Activated CD4-positive, alpha-beta T cell treated with anti-CD3 and anti-CD28 coated beads, Interleukin-2, amount 10 ng/mL, durations not matched to agents 7 days and 5 days (primary cell): ENCODE results near the gene BIRC3. TPM values are rescaled to one million over a fixed set of nuclear protein-coding genes. Genes with fewer than 3 reads are reported as not detected.
A peak's percentile ranks its signal among the peaks of the same experiment; 100 is the strongest.

Experiments used
- CTCF ChIA-PET: fragments of 350-600 bp; sonication (Branson Sonifier 250); formaldehyde crosslinking; loops from one replicate; lab custom pipeline; 2021; ENCODE audit warnings: antibody characterized with exemption; lab: Charles Lee
- POLR2A ChIA-PET: fragments of 350-600 bp; sonication (Branson Sonifier 250); formaldehyde crosslinking; loops from one replicate; lab custom pipeline; 2021; ENCODE audit warnings: antibody characterized with exemption; lab: Charles Lee
- DNase-seq: peaks from one replicate; pipeline ENCODE4 v3.0.0-alpha.2; 2020
- H3K27ac Mint-ChIP-seq: one replicate; pipeline ENCODE4 v1.8.0; 2021; ENCODE audit warnings: mild to moderate bottlenecking, moderate library complexity, mixed read lengths
- H3K27me3 Mint-ChIP-seq: one replicate; pipeline ENCODE4 v1.8.0; 2021; ENCODE audit warnings: mixed read lengths
- H3K36me3 Mint-ChIP-seq: one replicate; pipeline ENCODE4 v1.8.0; 2021; ENCODE audit warnings: low read depth, mixed read lengths
- H3K4me1 Mint-ChIP-seq: one replicate; pipeline ENCODE4 v1.8.0; 2021; ENCODE audit warnings: mixed read lengths
- H3K4me3 Mint-ChIP-seq: one replicate; pipeline ENCODE4 v1.8.0; 2021; ENCODE audit warnings: mild to moderate bottlenecking, moderate library complexity, mixed read lengths
- H3K9me3 Mint-ChIP-seq: one replicate; pipeline ENCODE4 v1.8.0; 2021; ENCODE audit warnings: mixed read lengths
- total RNA-seq, 2 experiments: library from RNA; stranded (reverse); gene quantifications; one replicate each; pipeline ENCODE4 v1.2.3, GENCODE V29; 2021

The BIRC3 gene
- total RNA-seq: 10 to 100 TPM; 33.1 to 39.6 TPM

DNA sequence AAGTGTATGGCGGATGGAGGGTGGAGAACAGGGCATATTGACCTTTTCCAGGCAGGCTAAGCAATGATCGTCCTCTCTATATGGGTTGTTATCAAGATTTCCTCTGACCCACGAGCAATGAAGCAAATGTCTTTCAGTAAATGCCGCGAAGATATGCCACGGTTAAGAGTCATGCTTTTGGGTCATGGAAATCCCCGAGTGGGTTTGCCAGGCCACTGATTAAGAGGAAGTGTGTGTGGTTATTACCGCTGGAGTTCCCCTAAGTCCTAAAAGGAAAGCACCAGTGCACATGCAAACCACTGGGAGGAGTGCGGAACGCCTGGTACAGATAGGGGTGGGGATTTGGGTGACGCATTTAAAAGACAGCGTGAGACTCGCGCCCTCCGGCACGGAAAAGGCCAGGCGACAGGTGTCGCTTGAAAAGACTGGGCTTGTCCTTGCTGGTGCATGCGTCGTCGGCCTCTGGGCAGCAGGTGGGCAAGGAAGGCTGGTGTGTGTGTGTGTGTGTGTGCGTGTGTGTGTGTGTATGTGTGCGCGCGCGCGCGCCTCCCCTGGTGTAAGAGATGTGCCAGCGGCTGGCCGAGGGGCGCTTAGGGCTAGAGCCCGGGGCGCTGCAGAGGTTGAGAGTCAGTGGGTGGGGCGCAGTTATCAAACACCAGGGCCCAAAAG lies at the start of gene BIRC3:
Gene BIRC3 (plus strand): TSS at position 386 of the 669 bp plus-strand sequence. CDS start 7,026 bp downstream, outside the sequence.
- CTCF ChIA-PET: interaction anchor here (2.3 to 3.4 kb wide), 2 partner anchors 25 to 26 kb away, joined by 14 to 16 read pairs; no protein-coding TSS in a partner anchor
- no peaks in the 10 kb centered on the region for H3K9me3 Mint-ChIP-seq
- H3K27ac Mint-ChIP-seq: peak within 1 kb of the TSS; percentile 98
- H3K36me3 Mint-ChIP-seq: peaks cover 34% of the 10 kb centered on the region
- POLR2A ChIA-PET: no interaction called here
- H3K27me3 Mint-ChIP-seq: no peaks in the 10 kb centered on the region
- H3K4me1 Mint-ChIP-seq: peaks cover 80% of the 10 kb centered on the region
- H3K4me3 Mint-ChIP-seq: peak within 1 kb of the TSS; percentile 91
- DNase-seq: peak; percentile 94

DNA sequence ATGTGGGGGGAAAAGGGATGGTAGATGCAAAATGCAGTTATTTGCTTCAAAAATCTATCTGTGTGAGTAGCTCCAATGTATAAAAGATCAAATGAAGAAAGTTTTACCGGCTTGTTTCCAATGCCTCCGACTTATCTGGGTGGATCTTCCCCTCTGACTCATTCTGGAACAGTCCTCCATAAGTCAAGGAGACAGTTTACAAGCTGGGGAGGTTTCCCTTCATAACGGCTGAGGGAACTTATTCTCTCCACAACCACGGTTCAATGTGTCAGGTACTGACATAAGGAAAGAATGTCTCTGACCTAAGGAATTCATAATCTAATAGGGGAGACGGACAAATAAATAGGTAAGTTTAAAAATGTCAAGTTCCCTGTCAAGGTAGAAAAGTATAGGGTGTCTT lies 49.7 kb upstream of the BIRC3 start:
- Mint-ChIP-seq H3K4me3 (no peak overlapping the region), H3K27ac (no peak overlapping the region), H3K27me3 (peaks cover 31% of the 10 kb centered on the region), H3K9me3 (no peaks in the 10 kb centered on the region), H3K4me1 (peaks cover 30% of the 10 kb centered on the region), H3K36me3 (no peaks in the 10 kb centered on the region)
- POLR2A ChIA-PET: no interaction called here
- CTCF ChIA-PET: interaction anchor here (1.3 to 2.1 kb wide), 3 partner anchors 11 to 123 kb away, joined by 3 to 6 read pairs (median 4); no protein-coding TSS in a partner anchor
- DNase-seq: no peak

DNA sequence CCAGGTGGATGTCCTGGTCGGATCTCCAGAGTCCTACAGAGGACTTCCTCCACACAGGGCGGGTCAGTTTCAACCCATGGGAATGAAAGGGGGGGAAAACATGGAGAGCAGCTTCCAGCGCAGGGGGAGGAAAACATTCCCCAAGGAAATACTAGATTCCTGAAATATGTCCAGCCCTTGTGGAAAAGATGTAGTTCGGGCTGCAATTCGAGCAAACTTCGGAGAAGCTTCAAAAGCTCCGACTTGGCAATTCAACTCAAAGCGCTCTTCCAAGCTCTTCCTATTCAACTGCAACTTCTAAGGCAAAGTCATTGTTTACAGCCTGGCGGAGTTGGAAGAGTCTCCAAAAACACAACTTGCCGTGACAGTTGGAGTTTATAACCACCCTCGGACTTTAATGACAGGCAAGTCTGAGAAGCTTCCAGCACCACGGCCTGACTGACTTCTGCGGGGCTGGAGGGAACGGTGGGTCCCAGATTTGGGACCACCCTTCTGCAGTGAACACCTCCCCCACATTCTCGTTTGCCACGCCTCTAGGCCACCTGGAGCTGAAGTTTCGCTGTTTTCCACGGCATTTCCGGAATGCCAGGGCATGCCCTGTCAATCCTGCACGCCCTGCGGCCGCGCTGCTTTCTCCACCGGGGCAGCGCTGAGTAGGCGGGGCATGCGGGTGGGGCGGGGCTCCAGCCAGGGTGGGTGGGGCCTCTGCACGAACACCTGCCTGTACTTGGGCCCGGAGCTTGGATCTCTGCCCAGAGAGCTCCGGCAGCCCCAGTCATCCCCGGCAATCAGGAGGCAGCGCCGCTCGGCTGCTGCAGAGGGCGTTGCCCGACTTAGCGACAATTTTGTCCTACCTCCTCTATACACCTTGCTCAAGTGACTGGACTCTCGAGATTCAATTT lies 49.0 kb upstream of the BIRC3 start:
- Mint-ChIP-seq H3K9me3 (no peaks in the 10 kb centered on the region), H3K4me1 (peaks cover 31% of the 10 kb centered on the region), H3K4me3 (peak overlapping the region; percentile 57), H3K27me3 (peaks cover 32% of the 10 kb centered on the region), H3K36me3 (no peaks in the 10 kb centered on the region), H3K27ac (no peak overlapping the region)
- CTCF ChIA-PET: interaction anchor here (0.8 to 2.1 kb wide), 5 partner anchors 11 to 122 kb away, joined by 3 to 6 read pairs (median 5); no protein-coding TSS in a partner anchor
- DNase-seq: peak; percentile 74
- POLR2A ChIA-PET: interaction anchor here (0.7 kb wide), 1 partner anchor 673 kb away, joined by 3 read pairs; no protein-coding TSS in a partner anchor

DNA sequence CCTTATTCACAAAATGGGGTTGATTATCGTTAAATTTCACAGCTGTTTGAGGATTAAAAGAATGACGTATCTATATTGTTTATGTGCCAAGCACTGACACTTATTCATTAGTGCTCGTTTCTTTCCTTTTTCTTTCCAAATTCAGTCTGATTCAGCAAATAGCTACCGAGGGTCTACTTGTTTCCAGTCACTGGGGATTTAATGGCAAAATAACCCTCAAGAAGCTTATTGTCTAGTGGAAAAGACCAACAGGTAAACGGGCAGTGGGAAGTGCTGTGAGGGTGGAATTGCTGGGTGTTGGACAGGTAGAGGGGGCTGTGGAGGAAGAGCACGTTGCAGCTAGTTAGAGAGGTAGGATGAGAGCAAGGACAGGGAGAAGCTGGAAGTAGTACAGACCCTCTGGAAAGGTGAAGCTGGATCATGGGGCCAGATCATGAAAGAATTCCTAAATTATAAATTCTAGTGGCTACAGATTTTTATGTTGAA lies 48.3 kb upstream of the BIRC3 start:
- Mint-ChIP-seq H3K4me3 (peak overlapping the region; percentile 57), H3K27me3 (peaks cover 32% of the 10 kb centered on the region), H3K9me3 (no peaks in the 10 kb centered on the region), H3K36me3 (no peaks in the 10 kb centered on the region), H3K4me1 (peaks cover 31% of the 10 kb centered on the region), H3K27ac (no peak overlapping the region)
- POLR2A ChIA-PET: interaction anchor here (0.7 kb wide), 1 partner anchor 673 kb away, joined by 3 read pairs; no protein-coding TSS in a partner anchor
- CTCF ChIA-PET: interaction anchor here (0.6 to 2.1 kb wide), 5 partner anchors 9 to 121 kb away, joined by 4 to 6 read pairs (median 5); no protein-coding TSS in a partner anchor
- DNase-seq: no peak

DNA sequence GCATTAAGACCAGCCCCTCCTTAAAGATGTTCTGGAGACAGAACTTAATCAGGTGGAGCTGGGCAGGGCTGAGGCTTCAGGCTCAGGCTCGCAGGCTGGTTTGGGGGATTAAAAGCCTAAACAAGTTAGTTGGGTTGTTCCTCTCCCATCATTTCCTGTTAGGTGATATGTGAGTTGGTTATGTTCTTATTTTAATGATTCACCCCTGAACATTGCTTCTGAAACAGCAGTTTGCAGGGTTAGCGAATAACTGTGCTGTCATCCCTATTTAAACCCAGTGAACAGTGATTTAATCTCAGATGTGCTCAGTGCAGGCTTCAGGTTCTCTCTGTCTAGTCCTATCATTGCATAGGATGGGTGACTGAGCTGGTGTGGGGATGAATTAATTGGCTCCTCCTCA lies 47.4 kb upstream of the BIRC3 start:
- H3K27me3 Mint-ChIP-seq: peaks cover 32% of the 10 kb centered on the region
- H3K4me1 Mint-ChIP-seq: peaks cover 31% of the 10 kb centered on the region
- H3K36me3 Mint-ChIP-seq: no peaks in the 10 kb centered on the region
- H3K4me3 Mint-ChIP-seq: no peak overlapping the region
- ChIA-PET CTCF (interaction anchor here (2.1 kb wide), 1 partner anchor 24 kb away, joined by 6 read pairs; no protein-coding TSS in a partner anchor), POLR2A (no interaction called here)
- H3K9me3 Mint-ChIP-seq: no peaks in the 10 kb centered on the region
- no peak overlapping the region for H3K27ac Mint-ChIP-seq
- DNase-seq: no peak

DNA sequence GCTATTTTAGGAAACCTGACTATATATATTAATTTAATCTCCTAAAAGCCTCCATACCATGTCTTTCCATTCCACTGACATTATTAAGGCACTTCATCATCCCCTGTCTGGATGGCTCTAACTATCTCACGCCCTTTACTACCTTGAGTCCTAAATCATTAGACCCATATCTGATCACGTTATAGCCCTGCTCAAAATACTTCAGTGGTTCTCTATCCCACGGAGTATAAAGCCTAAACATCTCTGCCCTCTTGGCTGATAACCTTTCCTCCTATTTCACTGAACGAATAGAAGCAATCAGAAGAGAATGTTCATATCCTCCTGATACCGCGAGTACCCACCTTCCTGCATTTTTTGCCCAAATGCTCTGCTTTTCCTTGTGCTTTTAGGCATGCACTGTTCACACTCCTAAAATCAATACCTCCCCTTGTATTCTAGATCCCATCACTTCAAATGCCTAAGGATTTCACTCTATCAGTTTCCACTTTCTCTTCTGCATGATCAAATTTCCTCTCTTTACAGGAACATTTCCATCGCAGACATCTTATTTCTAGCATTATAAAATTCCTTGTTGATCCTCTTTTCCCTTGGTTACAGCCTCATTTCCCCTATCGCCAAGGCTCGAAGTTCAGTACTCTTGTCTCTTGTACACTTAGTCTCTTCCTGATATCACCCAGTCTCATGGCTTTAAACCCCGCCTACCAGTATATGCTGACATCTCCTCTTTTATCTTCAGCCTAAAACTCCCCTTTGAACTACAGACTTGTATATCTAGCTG lies 45.0 kb upstream of the BIRC3 start:
- H3K36me3 Mint-ChIP-seq: no peaks in the 10 kb centered on the region
- no peaks in the 10 kb centered on the region for H3K9me3 Mint-ChIP-seq
- peaks cover 35% of the 10 kb centered on the region for H3K27me3 Mint-ChIP-seq
- POLR2A ChIA-PET: no interaction called here
- peaks cover 31% of the 10 kb centered on the region for H3K4me1 Mint-ChIP-seq
- H3K4me3 Mint-ChIP-seq: no peak overlapping the region
- H3K27ac Mint-ChIP-seq: no peak overlapping the region
- CTCF ChIA-PET: no interaction called here
- no peak for DNase-seq

DNA sequence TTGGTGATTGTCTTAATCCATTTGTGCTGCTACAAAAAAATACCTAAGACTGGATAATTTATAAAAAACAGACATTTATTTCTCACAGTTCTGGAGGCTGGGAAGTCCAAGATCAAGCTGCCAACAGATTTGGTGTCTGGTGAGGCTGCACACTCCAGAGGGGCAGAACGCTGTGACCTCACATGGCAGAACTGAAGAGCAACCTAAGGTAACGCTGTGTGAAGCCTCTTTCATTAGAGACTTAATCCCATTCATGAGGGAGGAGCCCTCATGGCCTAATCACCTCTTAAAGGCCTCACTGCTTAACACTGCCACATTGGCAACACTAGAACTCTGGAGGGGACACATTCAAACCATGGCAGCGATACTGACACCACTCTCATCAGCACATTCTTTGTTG lies 42.7 kb upstream of the BIRC3 start:
- no peaks in the 10 kb centered on the region for H3K9me3 Mint-ChIP-seq
- no peak for DNase-seq
- CTCF ChIA-PET: interaction anchor here (1.3 kb wide), 1 partner anchor 67 kb away, joined by 3 read pairs; no protein-coding TSS in a partner anchor
- peaks cover 21% of the 10 kb centered on the region for H3K4me1 Mint-ChIP-seq
- H3K36me3 Mint-ChIP-seq: no peaks in the 10 kb centered on the region
- peaks cover 20% of the 10 kb centered on the region for H3K27me3 Mint-ChIP-seq
- no peak overlapping the region for H3K4me3 Mint-ChIP-seq
- POLR2A ChIA-PET: no interaction called here
- no peak overlapping the region for H3K27ac Mint-ChIP-seq

DNA sequence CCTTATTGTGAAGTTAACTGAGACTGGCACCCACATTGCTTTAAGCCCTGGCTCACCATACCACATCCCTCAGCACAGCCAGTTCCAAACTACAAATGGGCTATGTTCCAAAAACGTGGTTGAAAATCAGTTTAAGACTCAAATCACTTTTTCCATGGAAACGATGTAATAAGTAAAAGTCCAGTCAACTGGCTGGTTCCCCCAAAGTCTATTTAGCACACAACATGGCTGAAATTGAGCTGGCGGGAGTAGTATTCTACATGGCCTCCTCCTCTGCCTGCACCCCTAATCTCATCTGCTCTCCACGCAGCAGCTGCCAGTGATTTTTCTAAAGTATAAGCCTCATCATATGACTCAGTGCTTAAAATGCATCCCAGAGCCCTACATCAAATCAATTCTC lies 40.9 kb upstream of the BIRC3 start:
- H3K4me1 Mint-ChIP-seq: peaks cover 17% of the 10 kb centered on the region
- H3K4me3 Mint-ChIP-seq: no peak overlapping the region
- DNase-seq: no peak
- no peaks in the 10 kb centered on the region for H3K9me3 Mint-ChIP-seq
- POLR2A ChIA-PET: no interaction called here
- H3K27me3 Mint-ChIP-seq: peaks cover 12% of the 10 kb centered on the region
- no peaks in the 10 kb centered on the region for H3K36me3 Mint-ChIP-seq
- CTCF ChIA-PET: interaction anchor here (1.3 kb wide), 1 partner anchor 17 kb away, joined by 6 read pairs; no protein-coding TSS in a partner anchor
- H3K27ac Mint-ChIP-seq: no peak overlapping the region

DNA sequence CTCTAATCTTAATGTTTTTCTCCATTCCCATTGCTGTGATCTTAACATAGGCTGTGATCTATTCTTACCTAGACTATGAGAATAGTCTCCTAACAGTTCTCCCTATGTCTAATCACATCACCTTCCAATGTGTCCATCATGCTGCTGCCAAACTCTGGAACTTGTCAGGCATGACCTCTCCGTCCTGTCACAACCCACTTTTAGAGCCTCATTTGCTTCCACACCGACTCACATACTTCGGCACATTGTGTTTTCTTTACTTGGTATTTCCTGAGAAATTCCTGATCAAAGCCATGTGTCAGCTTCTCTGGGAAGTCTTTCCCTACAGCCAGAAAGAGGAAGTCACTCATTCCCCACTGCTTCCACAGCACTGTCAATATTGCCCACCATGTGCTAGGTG lies 40.5 kb upstream of the BIRC3 start:
- Mint-ChIP-seq H3K36me3 (no peaks in the 10 kb centered on the region), H3K9me3 (no peaks in the 10 kb centered on the region), H3K27ac (no peak overlapping the region), H3K4me1 (peaks cover 17% of the 10 kb centered on the region), H3K27me3 (peaks cover 9% of the 10 kb centered on the region), H3K4me3 (no peak overlapping the region)
- ChIA-PET POLR2A (no interaction called here), CTCF (interaction anchor here (1.3 kb wide), 1 partner anchor 17 kb away, joined by 6 read pairs; no protein-coding TSS in a partner anchor)
- no peak for DNase-seq

DNA sequence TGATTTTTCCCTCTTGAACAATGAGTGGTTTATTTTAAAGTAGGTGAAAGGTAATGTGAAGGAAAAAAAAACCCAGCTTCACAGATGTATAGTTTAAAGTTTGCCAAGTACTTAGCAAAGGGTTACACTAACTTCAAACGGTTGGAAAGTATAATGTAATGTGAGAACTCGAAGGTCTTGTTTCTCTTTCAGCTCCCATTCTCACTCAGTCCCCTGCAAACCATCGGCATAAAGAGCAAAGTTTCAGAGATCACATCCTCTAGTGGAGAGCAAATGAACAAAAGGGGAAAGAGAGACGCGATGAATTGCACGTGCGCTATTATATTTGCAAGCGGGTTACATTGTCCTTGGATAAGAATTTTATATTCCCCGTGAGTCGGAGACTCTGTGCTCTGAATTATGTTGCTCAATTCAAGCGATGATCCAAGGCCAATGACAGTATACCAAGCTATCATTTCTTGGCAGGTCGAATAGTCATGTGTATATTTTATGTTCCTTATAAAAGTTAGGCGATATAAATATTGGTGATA lies 37.6 kb upstream of the BIRC3 start:
- H3K27me3 Mint-ChIP-seq: peaks cover 3% of the 10 kb centered on the region
- ChIA-PET POLR2A (no interaction called here), CTCF (interaction anchor here (0.6 to 1.1 kb wide), 4 partner anchors 9 to 1908 kb away, joined by 3 to 4 read pairs (median 4); no protein-coding TSS in a partner anchor)
- H3K36me3 Mint-ChIP-seq: no peaks in the 10 kb centered on the region
- no peak overlapping the region for H3K27ac Mint-ChIP-seq
- H3K4me1 Mint-ChIP-seq: peaks cover 10% of the 10 kb centered on the region
- no peak overlapping the region for H3K4me3 Mint-ChIP-seq
- H3K9me3 Mint-ChIP-seq: no peaks in the 10 kb centered on the region
- DNase-seq: no peak

DNA sequence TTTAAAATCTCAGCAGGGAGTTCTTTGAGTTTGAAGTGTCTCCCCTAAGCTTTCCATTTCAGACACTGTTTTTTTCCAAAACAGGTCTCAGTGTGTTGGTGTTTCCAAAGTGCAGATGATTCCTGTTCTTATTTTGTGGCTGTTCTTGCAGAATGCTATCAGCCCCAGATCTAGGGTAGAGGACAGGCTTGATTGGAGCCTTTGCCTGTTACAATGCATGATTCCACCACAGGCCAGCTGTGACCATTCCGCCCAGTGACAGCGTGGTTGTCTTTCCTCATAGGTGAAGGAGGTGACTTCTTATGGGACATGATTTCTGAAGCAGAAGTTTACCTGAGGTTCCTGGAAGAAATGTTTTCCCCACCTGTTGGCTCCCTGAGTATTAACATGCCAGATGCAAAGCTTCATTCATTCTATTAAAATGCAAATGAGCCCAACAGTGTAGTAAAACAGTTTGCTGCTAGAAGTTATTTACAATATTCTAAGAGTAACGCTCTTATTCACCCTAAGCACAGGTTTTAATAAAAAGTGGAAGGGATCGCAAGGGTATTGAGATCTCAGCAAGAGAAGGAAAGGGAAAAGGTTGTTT lies 36.9 kb upstream of the BIRC3 start:
- ChIA-PET POLR2A (no interaction called here), CTCF (interaction anchor here (0.6 to 1.6 kb wide), 4 partner anchors 8 to 1907 kb away, joined by 3 to 4 read pairs (median 4); no protein-coding TSS in a partner anchor)
- H3K36me3 Mint-ChIP-seq: no peaks in the 10 kb centered on the region
- no peak overlapping the region for H3K27ac Mint-ChIP-seq
- no peaks in the 10 kb centered on the region for H3K9me3 Mint-ChIP-seq
- peaks cover 3% of the 10 kb centered on the region for H3K27me3 Mint-ChIP-seq
- no peak for DNase-seq
- peaks cover 10% of the 10 kb centered on the region for H3K4me1 Mint-ChIP-seq
- no peak overlapping the region for H3K4me3 Mint-ChIP-seq
